GM12875 (cell line): Measurements from ENCODE around the gene FOXP3.

Experiments
- H3K4me3 ChIP-seq: one replicate; pipeline ENCODE4 v1.5.1; 2011; ENCODE audit warnings: low read depth, low read length, control low read depth
- CTCF ChIP-seq: IDR thresholded peaks from 2 replicates; pipeline ENCODE4 v1.5.1; 2011; ENCODE audit warnings: low read depth, mild to moderate bottlenecking, control low read depth, inconsistent platforms, low read length, moderate library complexity, borderline replicate concordance; ENCODE audit not compliant: insufficient read depth

The FOXP3 gene

GRCh38 chrX:49243166-49243565 is 21.3 kb downstream of the FOXP3 start:
- no peak for TF ChIP-seq CTCF
- no peak overlapping the region for H3K4me3 ChIP-seq

- no peak for TF ChIP-seq CTCF
- H3K4me3 ChIP-seq = no peak overlapping the region
These were observed 21.9 kb downstream of the FOXP3 start for GRCh38 chrX:49242545-49243066.

GRCh38 chrX:49238735-49239134 is 25.8 kb downstream of the FOXP3 start:
- TF ChIP-seq CTCF = no peak
- H3K4me3 ChIP-seq = no peak overlapping the region

- TF ChIP-seq CTCF = no peak
- H3K4me3 ChIP-seq = no peak overlapping the region
These were observed 27.4 kb downstream of the FOXP3 start for GRCh38 chrX:49237060-49237459.

- H3K4me3 ChIP-seq = no peak overlapping the region
- no peak for TF ChIP-seq CTCF
These were observed 30.5 kb downstream of the FOXP3 start for GRCh38 chrX:49233887-49234555.

GRCh38 chrX:49233176-49233575 is 31.3 kb downstream of the FOXP3 start, which contains the start of gene CACNA1F:
Gene CACNA1F, minus strand, starts transcription at chrX:49233340. Its CDS starts 31 bp downstream, at chrX:49233309.
- no peak within 1 kb of the TSS for H3K4me3 ChIP-seq
- no peak for TF ChIP-seq CTCF

GRCh38 chrX:49232525-49232924 is 32.0 kb downstream of the FOXP3 start:
- H3K4me3 ChIP-seq = no peak overlapping the region
- no peak for TF ChIP-seq CTCF
